SK-N-SH (cell line): Measurements from ENCODE around the gene LYRM4. TPM values are rescaled to one million over a fixed set of nuclear protein-coding genes. Genes with fewer than 3 reads are reported as not detected.
A peak's percentile ranks its signal among the peaks of the same experiment; 100 is the strongest.

Experiments
- CTCF ChIA-PET: fragments of 300-600, 350-600 bp; formaldehyde crosslinking; extraction: SDS; loops from one replicate; lab custom pipeline; 2021; lab: Yijun Ruan, JAX
- POLR2A ChIA-PET: fragments of 350-600 bp; sonication (Branson Sonifier 250); formaldehyde crosslinking; extraction: SDS; loops from one replicate; lab custom pipeline; 2020; ENCODE audit warnings: antibody characterized with exemption, inconsistent platforms; lab: Yijun Ruan, JAX
- DNase-seq: peaks from one replicate; pipeline ENCODE4 v3.0.0; 2012
- H2AFZ ChIP-seq: fragments of 200-600 bp; sonication (generic); 2 replicates; pipeline ENCODE4 v1.8.1; 2016; ENCODE audit warnings: antibody characterized with exemption, mild to moderate bottlenecking, low read depth
- H3F3A ChIP-seq: fragments of 200-600 bp; sonication (generic); replicated peaks from 2 replicates; pipeline ENCODE3; 2016; ENCODE audit warnings: antibody characterized with exemption, mild to moderate bottlenecking; ENCODE audit not compliant: insufficient read depth
- H3K27ac ChIP-seq, 2 experiments: fragments of 200-500 bp in 1 of 2; fragments of 200-600 bp in 1 of 2; sonication (Bioruptor generic) in 1 of 2; sonication (generic), shearing (Covaris generic) in 1 of 2; 2 replicates each; pipeline versions ENCODE4 v1.5.1 to v1.6.1; 2014 to 2016; ENCODE audit warnings: low read depth in 2 of 2, inconsistent platforms in 1 of 2, low read length in 1 of 2, mild to moderate bottlenecking in 1 of 2, mixed read lengths in 1 of 2
- H3K27me3 ChIP-seq: fragments of 200-600 bp; sonication (generic), shearing (Covaris generic); 2 replicates; pipeline ENCODE4 v1.6.1; 2016; ENCODE audit warnings: mixed run types; ENCODE audit not compliant: insufficient read depth
- H3K36me3 ChIP-seq, 2 experiments: fragments of 200-500 bp in 1 of 2; fragments of 200-600 bp in 1 of 2; sonication (Bioruptor generic) in 1 of 2; sonication (generic) in 1 of 2; replicated peaks in 1 of 2; 2 replicates each; pipeline versions ENCODE3 to v1.5.1; 2014 to 2016; ENCODE audit warnings: low read length in 1 of 2, mild to moderate bottlenecking in 1 of 2; ENCODE audit not compliant: insufficient read depth in 2 of 2, control insufficient read depth in 1 of 2
- H3K4me1 ChIP-seq, 2 experiments: fragments of 200-500 bp in 1 of 2; fragments of 200-600 bp in 1 of 2; sonication (Bioruptor generic) in 1 of 2; sonication (generic), shearing (Covaris generic) in 1 of 2; 2 replicates each; pipeline versions ENCODE4 v1.5.1 to v1.6.1; 2014 to 2016; ENCODE audit warnings: low read depth in 1 of 2, low read length in 1 of 2, mixed run types in 1 of 2; ENCODE audit not compliant: insufficient read depth in 2 of 2, control insufficient read depth in 1 of 2
- H3K4me2 ChIP-seq: fragments of 200-600 bp; sonication (generic), shearing (Covaris generic); 2 replicates; pipeline ENCODE4 v1.6.1; 2017; ENCODE audit warnings: mixed run types
- H3K4me3 ChIP-seq, 2 experiments: fragments of 200-500 bp in 1 of 2; fragments of 200-600 bp in 1 of 2; sonication (Bioruptor generic) in 1 of 2; sonication (generic), shearing (Covaris generic) in 1 of 2; 2 replicates each; pipeline versions ENCODE4 v1.5.1 to v1.8.1; 2014 to 2016; ENCODE audit warnings: low read depth in 2 of 2, inconsistent platforms in 1 of 2, low read length in 1 of 2, mild to moderate bottlenecking in 1 of 2, mixed read lengths in 1 of 2, moderate library complexity in 1 of 2
- H3K79me2 ChIP-seq: fragments of 200-600 bp; sonication (generic); 2 replicates; pipeline ENCODE4 v1.8.1; 2017; ENCODE audit warnings: mild to moderate bottlenecking; ENCODE audit not compliant: insufficient read depth
- H3K9ac ChIP-seq: fragments of 200-600 bp; sonication (generic); 2 replicates; pipeline ENCODE4 v1.6.1; 2017; ENCODE audit warnings: mixed run types
- H3K9me2 ChIP-seq: fragments of 200-600 bp; sonication (generic); 2 replicates; pipeline ENCODE4 v1.6.1; 2017; ENCODE audit warnings: mixed run types
- H3K9me3 ChIP-seq: fragments of 200-600 bp; sonication (generic); 2 replicates; pipeline ENCODE4 v1.6.1; 2017; ENCODE audit warnings: mixed run types, mild to moderate bottlenecking, moderate library complexity
- H4K20me1 ChIP-seq: fragments of 200-600 bp; sonication (generic); 2 replicates; pipeline ENCODE4 v1.6.1; 2017; ENCODE audit warnings: mild to moderate bottlenecking, mixed run types; ENCODE audit not compliant: insufficient read depth
- CHD2 ChIP-seq: fragments of 150-350 bp; IDR thresholded peaks from 2 replicates; pipeline ENCODE4 v1.6.1; 2018; ENCODE audit warnings: low read length; ENCODE audit not compliant: partially characterized antibody
- CTCF ChIP-seq: fragments of 200-600 bp; sonication (generic); IDR thresholded peaks from 2 replicates; pipeline ENCODE4 v1.6.1; 2017; ENCODE audit warnings: antibody characterized with exemption, mild to moderate bottlenecking, moderate library complexity
- ELF1 ChIP-seq: IDR thresholded peaks from 2 replicates; pipeline ENCODE4 v1.4.0; 2012
- EP300 ChIP-seq, 2 experiments: IDR thresholded peaks; 2 replicates each; pipeline versions ENCODE4 v1.4.0 to v1.6.1; 2012; ENCODE audit warnings: borderline replicate concordance in 1 of 2, low read depth in 1 of 2, low read length in 1 of 2
- FOSL2 ChIP-seq: IDR thresholded peaks from 2 replicates; pipeline ENCODE4 v1.4.0; 2012; ENCODE audit warnings: low read depth, mild to moderate bottlenecking, moderate library complexity, borderline replicate concordance
- FOXJ3 ChIP-seq: sonication (generic); formaldehyde crosslinking; IDR thresholded peaks from 2 replicates; pipeline ENCODE4 v1.5.1; 2020; ENCODE audit warnings: mild to moderate bottlenecking, missing genetic modification reagents
- GABPA ChIP-seq: IDR thresholded peaks from 2 replicates; pipeline ENCODE4 v1.4.0; 2012; ENCODE audit warnings: low read depth, mild to moderate bottlenecking
- GATA2 ChIP-seq: sonication (generic); formaldehyde crosslinking; IDR thresholded peaks from 2 replicates; pipeline ENCODE4 v1.5.0; 2020; ENCODE audit warnings: mild to moderate bottlenecking, missing genetic modification reagents
- MEF2A ChIP-seq: IDR thresholded peaks from 2 replicates; pipeline ENCODE4 v1.4.0; 2012; ENCODE audit warnings: low read depth, borderline replicate concordance
- NFIC ChIP-seq: IDR thresholded peaks from 2 replicates; pipeline ENCODE4 v1.4.0; 2012; ENCODE audit warnings: borderline replicate concordance
- RAD21 ChIP-seq: IDR thresholded peaks from 2 replicates; pipeline ENCODE4 v1.6.1; 2012; ENCODE audit warnings: mild to moderate bottlenecking, low read length
- RCOR1 ChIP-seq: fragments of 150-350 bp; IDR thresholded peaks from 2 replicates; pipeline ENCODE4 v1.6.1; 2017; ENCODE audit warnings: antibody characterized with exemption, low read length
- REST ChIP-seq: IDR thresholded peaks from 2 replicates; pipeline ENCODE4 v1.6.1; 2012; ENCODE audit warnings: mild to moderate bottlenecking, low read depth, low read length, moderate library complexity
- RFX5 ChIP-seq: IDR thresholded peaks from 2 replicates; pipeline ENCODE4 v1.6.1; 2012; ENCODE audit warnings: mild to moderate bottlenecking, improper control_type of control experiment, low read length
- RXRA ChIP-seq: IDR thresholded peaks from 2 replicates; pipeline ENCODE4 v1.4.0; 2012; ENCODE audit warnings: low read depth, mild to moderate bottlenecking, borderline replicate concordance
- SIN3A ChIP-seq: IDR thresholded peaks from 2 replicates; pipeline ENCODE4 v1.6.1; 2012; ENCODE audit warnings: low read depth, mild to moderate bottlenecking, low read length, moderate library complexity, borderline replicate concordance
- SMC3 ChIP-seq: IDR thresholded peaks from 2 replicates; pipeline ENCODE4 v1.6.1; 2012; ENCODE audit warnings: low read depth, low read length, improper control_type of control experiment
- TEAD4 ChIP-seq: IDR thresholded peaks from 2 replicates; pipeline ENCODE4 v1.4.0; 2012; ENCODE audit warnings: mild to moderate bottlenecking, borderline replicate concordance; ENCODE audit not compliant: insufficient read depth
- USF1 ChIP-seq: IDR thresholded peaks from 2 replicates; pipeline ENCODE4 v1.4.0; 2012; ENCODE audit warnings: low read depth, borderline replicate concordance
- WGBS: methylation state at CpG from one replicate; pipeline ENCODE4 v1.1.6; 2017; ENCODE audit warnings: low lambda C conversion rate; 5-methylcytosine and 5-hydroxymethylcytosine counted together
- polyA plus RNA-seq, 3 experiments: library from polyadenylated mRNA; depleted of rRNA; stranded (reverse); fragments of >200 nt; gene quantifications; 2 replicates each; pipeline ENCODE4 v1.2.3, GENCODE V29; 2012

LYRM4 gene
- polyA plus RNA-seq, 1 of the 3 experiments (the other 2 are of a cell fraction) = 37.2 TPM

GRCh38 chr6:5214570-5215052 lies 46.1 kb downstream of the LYRM4 start:
- DNase-seq = peak; percentile 54
- no peak overlapping the region for H3K27ac ChIP-seq

GRCh38 chr6:5213836-5214235 lies 46.9 kb downstream of the LYRM4 start:
- H3K4me1 ChIP-seq = peaks cover 9 to 16% of the 10 kb centered on the region in 2 experiments; a peak in 3 of 4 replicates

More at GRCh38 chr6:5214570-5215052, 46.1 kb downstream of the LYRM4 start:
- no peak overlapping the region for H2AFZ ChIP-seq
- 75% methylated on average over 10 of the region's 10 CpGs for WGBS
- ChIA-PET POLR2A (no interaction called here), CTCF (interaction anchor here (0.6 to 4.2 kb wide), 13 partner anchors 9 to 1332 kb away, joined by 3 to 17 read pairs (median 4); no protein-coding TSS in a partner anchor)
- no peaks in the 10 kb centered on the region for H3K9me2 ChIP-seq
- peaks cover 7% of the 10 kb centered on the region for H3F3A ChIP-seq
- TF ChIP-seq MEF2A (no peak), RAD21 (peak; percentile 77), CTCF (peak; percentile 67), SMC3 (peak; percentile 69), FOSL2 (no peak)
- H3K36me3 ChIP-seq = peaks cover 13 to 23% of the 10 kb centered on the region in 2 experiments
- H3K4me3 ChIP-seq = no peak overlapping the region; a peak in 1 of 4 replicates
- H3K27me3 ChIP-seq = no peaks in the 10 kb centered on the region
- no peak overlapping the region for H3K4me2 ChIP-seq
- no peak overlapping the region for H3K9ac ChIP-seq
- no peaks in the 10 kb centered on the region for H3K79me2 ChIP-seq
- no peaks in the 10 kb centered on the region for H3K9me3 ChIP-seq
- peaks cover 9 to 16% of the 10 kb centered on the region in 2 experiments; a peak in 3 of 4 replicates for H3K4me1 ChIP-seq
- no peaks in the 10 kb centered on the region for H4K20me1 ChIP-seq

More at GRCh38 chr6:5213836-5214235, 46.9 kb downstream of the LYRM4 start:
- Histone ChIP-seq H3K9ac (no peak overlapping the region), H4K20me1 (no peaks in the 10 kb centered on the region), H3F3A (peaks cover 7% of the 10 kb centered on the region), H3K4me3 (no peak overlapping the region), H3K27ac (no peak overlapping the region), H3K36me3 (peaks cover 13 to 23% of the 10 kb centered on the region in 2 experiments), H3K79me2 (no peaks in the 10 kb centered on the region), H3K27me3 (no peaks in the 10 kb centered on the region), H3K9me2 (no peaks in the 10 kb centered on the region), H2AFZ (no peak overlapping the region), H3K9me3 (no peaks in the 10 kb centered on the region), H3K4me2 (no peak overlapping the region)
- ChIA-PET POLR2A (no interaction called here), CTCF (interaction anchor here (0.8 to 4.2 kb wide), 6 partner anchors 8 to 1333 kb away, joined by 3 to 17 read pairs (median 5); no protein-coding TSS in a partner anchor)
- WGBS = 90% methylated on average over 8 of the region's 8 CpGs
- DNase-seq = no peak
- TF ChIP-seq RCOR1 = no peak
- no peak for TF ChIP-seq RXRA
- no peak for TF ChIP-seq RFX5
- TF ChIP-seq GATA2 (CRISPR knock-in tag) = no peak
- no peak for TF ChIP-seq REST
- no peak for TF ChIP-seq USF1
- TF ChIP-seq EP300 (IDR thresholded peaks at IDR 0.05; ENCODE audit: borderline replicate concordance in 1 of 2, low read depth in 1 of 2, low read length in 1 of 2) = no peak
- no peak for TF ChIP-seq CHD2
- no peak for TF ChIP-seq TEAD4
- no peak for TF ChIP-seq ELF1
- no peak for TF ChIP-seq GABPA
- TF ChIP-seq NFIC = no peak
- no peak for TF ChIP-seq RAD21
- TF ChIP-seq SIN3A = no peak
- TF ChIP-seq FOXJ3 (CRISPR knock-in tag) = no peak
